HepG2 (cell line): ENCODE measurements around the gene ALB. TPM values are rescaled to one million over a fixed set of nuclear protein-coding genes. Genes with fewer than 3 reads are reported as not detected.
A peak's percentile ranks its signal among the peaks of the same experiment; 100 is the strongest.

Experiments
- ATRX ChIP-seq: sonication (generic); formaldehyde crosslinking; IDR thresholded peaks from 2 replicates; pipeline ENCODE4 v1.4.0; 2020; ENCODE audit warnings: missing genetic modification reagents, borderline replicate concordance
- FIP1L1 ChIP-seq: fragments of 200-400 bp; formaldehyde crosslinking; IDR thresholded peaks from 2 replicates; pipeline ENCODE4 v1.6.1; 2018; ENCODE audit warnings: low read depth, mild to moderate bottlenecking, low read length, moderate library complexity, borderline replicate concordance; ENCODE audit not compliant: insufficient read depth
- HHEX ChIP-seq: IDR thresholded peaks from 2 replicates; pipeline ENCODE4 v1.6.1; 2016; ENCODE audit warnings: control low read depth
- JUNB ChIP-seq: sonication (generic); formaldehyde crosslinking; IDR thresholded peaks from 2 replicates; pipeline ENCODE4 v1.8.0; 2022; ENCODE audit warnings: missing genetic modification reagents, mild to moderate bottlenecking, borderline replicate concordance
- SCMH1 ChIP-seq: sonication (generic); formaldehyde crosslinking; IDR thresholded peaks from 2 replicates; pipeline ENCODE4 v1.9.0; 2021; ENCODE audit warnings: missing genetic modification reagents, mild to moderate bottlenecking, borderline replicate concordance
- SRSF1 ChIP-seq: fragments of 200-400 bp; formaldehyde crosslinking; optimal IDR thresholded peaks from 2 replicates; pipeline ENCODE3; 2017; ENCODE audit warnings: mild to moderate bottlenecking, low read depth, low read length, moderate library complexity
- STAG1 ChIP-seq: sonication (generic); formaldehyde crosslinking; IDR thresholded peaks from 2 replicates; pipeline ENCODE4 v1.4.0; 2020; ENCODE audit warnings: missing genetic modification reagents
- TAF15 ChIP-seq: fragments of 200-400 bp; formaldehyde crosslinking; IDR thresholded peaks from one replicate; pipeline ENCODE4 v1.6.1; 2018; ENCODE audit warnings: mild to moderate bottlenecking, low read depth, low read length; ENCODE audit not compliant: poor library complexity, severe bottlenecking
- ZNF501 ChIP-seq: sonication (generic); formaldehyde crosslinking; IDR thresholded peaks from 2 replicates; pipeline ENCODE4 v1.5.1; 2020; ENCODE audit warnings: mild to moderate bottlenecking, moderate library complexity, missing genetic modification reagents
- ZNF557 ChIP-seq: sonication (generic); formaldehyde crosslinking; IDR thresholded peaks from 2 replicates; pipeline ENCODE4 v1.4.0; 2020; ENCODE audit warnings: missing genetic modification reagents
- polyA plus RNA-seq, 8 experiments: library from polyadenylated mRNA; depleted of rRNA in 3 of 8; stranded (reverse) in 7 of 8; unstranded in 1 of 8; fragments of >200 nt; fragmentation: Illumina TruSeq in 4 of 8; extraction: Trizol in 4 of 8; gene quantifications; 2 replicates each; pipeline versions ENCODE4 v1.2.1 to v1.2.3, GENCODE V29; 2011 to 2016; ENCODE audit warnings: low read depth in 4 of 8, missing spikeins in 1 of 8, mixed read lengths in 1 of 8; ENCODE audit not compliant: insufficient read depth in 1 of 8
- total RNA-seq, 5 experiments: library from RNA; depleted of rRNA; stranded (reverse); fragments of >200 nt; fragmentation: Illumina TruSeq; extraction: Trizol; gene quantifications; 2 replicates each; pipeline ENCODE4 v1.2.3, GENCODE V29; 2016; ENCODE audit warnings: low read depth in 1 of 5
- TF ChIP-seq, protein P1 (sequence below): sonication (generic); formaldehyde crosslinking; IDR thresholded peaks from 2 replicates; pipeline ENCODE4 v1.5.0; 2020; ENCODE audit warnings: missing genetic modification reagents
- TF ChIP-seq, protein P2 (sequence below): sonication (generic); formaldehyde crosslinking; IDR thresholded peaks from 2 replicates; pipeline ENCODE4 v1.4.0; 2020; ENCODE audit warnings: mild to moderate bottlenecking, missing genetic modification reagents, borderline replicate concordance
- TF ChIP-seq, protein P3 (sequence below): sonication (generic); formaldehyde crosslinking; conservative IDR thresholded peaks from 2 replicates; pipeline ENCODE4 v1.8.0; 2022; ENCODE audit warnings: low read depth, missing genetic modification reagents
- TF ChIP-seq, protein P4 (sequence below): sonication (generic); formaldehyde crosslinking; IDR thresholded peaks from 2 replicates; pipeline ENCODE4 v1.4.0; 2020; ENCODE audit warnings: missing genetic modification reagents, borderline replicate concordance
- TF ChIP-seq, protein P5 (sequence below): sonication (generic); formaldehyde crosslinking; conservative IDR thresholded peaks from 2 replicates; pipeline ENCODE4 v1.4.0; 2020; ENCODE audit warnings: missing genetic modification reagents
- TF ChIP-seq, protein P6 (sequence below): sonication (generic); formaldehyde crosslinking; conservative IDR thresholded peaks from 2 replicates; pipeline ENCODE4 v1.8.1; 2023; ENCODE audit warnings: missing genetic modification reagents

Gene ALB
- total and polyA plus RNA-seq, 2 of the 13 experiments (the other 11 are each of a cell fraction or from before 2014, with no cell fraction given), result 22,259 to 22,625 TPM

DNA sequence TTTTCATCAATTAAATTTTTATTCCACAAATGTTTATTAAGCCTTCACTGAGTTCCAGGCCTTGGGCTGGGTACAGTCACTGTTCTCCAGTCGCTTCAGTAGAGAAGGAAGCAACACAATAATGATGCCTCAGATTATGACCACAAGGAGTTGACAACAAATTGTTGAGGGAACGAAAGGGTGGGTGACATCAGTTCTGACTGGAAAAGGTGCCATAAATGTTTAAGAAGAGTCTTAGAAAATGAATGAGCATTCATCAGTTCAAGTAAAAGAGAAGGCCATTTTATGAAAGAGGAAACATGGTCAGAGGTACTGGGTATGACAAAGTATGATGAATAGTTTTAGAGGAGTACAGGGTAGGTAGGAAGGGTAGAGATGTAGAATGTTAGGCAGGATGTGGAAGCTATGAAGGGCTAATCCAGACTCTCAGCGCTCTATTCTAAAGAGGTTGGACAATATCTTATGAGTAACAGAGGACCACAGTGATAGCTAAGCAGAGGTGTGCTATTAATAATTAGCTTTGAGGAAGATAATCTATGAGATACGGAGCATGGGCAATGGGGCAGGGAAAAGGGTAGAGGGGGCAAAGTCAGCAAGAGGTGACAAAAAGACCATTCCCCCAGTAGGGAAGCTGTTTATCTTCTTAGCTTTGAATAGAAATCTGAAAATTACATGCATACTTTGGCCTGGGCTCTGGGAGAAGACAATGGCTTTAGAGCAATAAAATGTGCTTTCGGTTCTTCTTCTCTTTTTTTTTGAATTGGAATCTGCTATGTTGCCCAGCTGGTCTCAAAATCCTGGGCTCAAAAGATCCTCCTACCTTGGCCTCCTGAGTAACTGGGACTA lies 52.3 kb downstream of the ALB start (continued):
- TF ChIP-seq, protein P1, sequence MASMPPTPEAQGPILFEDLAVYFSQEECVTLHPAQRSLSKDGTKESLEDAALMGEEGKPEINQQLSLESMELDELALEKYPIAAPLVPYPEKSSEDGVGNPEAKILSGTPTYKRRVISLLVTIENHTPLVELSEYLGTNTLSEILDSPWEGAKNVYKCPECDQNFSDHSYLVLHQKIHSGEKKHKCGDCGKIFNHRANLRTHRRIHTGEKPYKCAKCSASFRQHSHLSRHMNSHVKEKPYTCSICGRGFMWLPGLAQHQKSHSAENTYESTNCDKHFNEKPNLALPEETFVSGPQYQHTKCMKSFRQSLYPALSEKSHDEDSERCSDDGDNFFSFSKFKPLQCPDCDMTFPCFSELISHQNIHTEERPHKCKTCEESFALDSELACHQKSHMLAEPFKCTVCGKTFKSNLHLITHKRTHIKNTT (CRISPR knock-in tag), result no peak
- TF ChIP-seq TAF15 (no peak), SRSF1 (no peak), SCMH1 (CRISPR knock-in tag) (no peak), ATRX (CRISPR knock-in tag) (no peak), HHEX (CRISPR knock-in tag) (no peak), STAG1 (CRISPR knock-in tag) (no peak), ZNF557 (CRISPR knock-in tag) (no peak), FIP1L1 (no peak), ZNF501 (CRISPR knock-in tag) (no peak), JUNB (CRISPR knock-in tag) (peak; percentile 38; the same call in 1 of the 2 replicates)
- TF ChIP-seq, protein P2, sequence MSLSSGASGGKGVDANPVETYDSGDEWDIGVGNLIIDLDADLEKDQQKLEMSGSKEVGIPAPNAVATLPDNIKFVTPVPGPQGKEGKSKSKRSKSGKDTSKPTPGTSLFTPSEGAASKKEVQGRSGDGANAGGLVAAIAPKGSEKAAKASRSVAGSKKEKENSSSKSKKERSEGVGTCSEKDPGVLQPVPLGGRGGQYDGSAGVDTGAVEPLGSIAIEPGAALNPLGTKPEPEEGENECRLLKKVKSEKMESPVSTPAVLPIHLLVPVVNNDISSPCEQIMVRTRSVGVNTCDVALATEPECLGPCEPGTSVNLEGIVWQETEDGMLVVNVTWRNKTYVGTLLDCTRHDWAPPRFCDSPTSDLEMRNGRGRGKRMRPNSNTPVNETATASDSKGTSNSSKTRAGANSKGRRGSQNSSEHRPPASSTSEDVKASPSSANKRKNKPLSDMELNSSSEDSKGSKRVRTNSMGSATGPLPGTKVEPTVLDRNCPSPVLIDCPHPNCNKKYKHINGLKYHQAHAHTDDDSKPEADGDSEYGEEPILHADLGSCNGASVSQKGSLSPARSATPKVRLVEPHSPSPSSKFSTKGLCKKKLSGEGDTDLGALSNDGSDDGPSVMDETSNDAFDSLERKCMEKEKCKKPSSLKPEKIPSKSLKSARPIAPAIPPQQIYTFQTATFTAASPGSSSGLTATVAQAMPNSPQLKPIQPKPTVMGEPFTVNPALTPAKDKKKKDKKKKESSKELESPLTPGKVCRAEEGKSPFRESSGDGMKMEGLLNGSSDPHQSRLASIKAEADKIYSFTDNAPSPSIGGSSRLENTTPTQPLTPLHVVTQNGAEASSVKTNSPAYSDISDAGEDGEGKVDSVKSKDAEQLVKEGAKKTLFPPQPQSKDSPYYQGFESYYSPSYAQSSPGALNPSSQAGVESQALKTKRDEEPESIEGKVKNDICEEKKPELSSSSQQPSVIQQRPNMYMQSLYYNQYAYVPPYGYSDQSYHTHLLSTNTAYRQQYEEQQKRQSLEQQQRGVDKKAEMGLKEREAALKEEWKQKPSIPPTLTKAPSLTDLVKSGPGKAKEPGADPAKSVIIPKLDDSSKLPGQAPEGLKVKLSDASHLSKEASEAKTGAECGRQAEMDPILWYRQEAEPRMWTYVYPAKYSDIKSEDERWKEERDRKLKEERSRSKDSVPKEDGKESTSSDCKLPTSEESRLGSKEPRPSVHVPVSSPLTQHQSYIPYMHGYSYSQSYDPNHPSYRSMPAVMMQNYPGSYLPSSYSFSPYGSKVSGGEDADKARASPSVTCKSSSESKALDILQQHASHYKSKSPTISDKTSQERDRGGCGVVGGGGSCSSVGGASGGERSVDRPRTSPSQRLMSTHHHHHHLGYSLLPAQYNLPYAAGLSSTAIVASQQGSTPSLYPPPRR (CRISPR knock-in tag), result no peak
- TF ChIP-seq, protein P3, sequence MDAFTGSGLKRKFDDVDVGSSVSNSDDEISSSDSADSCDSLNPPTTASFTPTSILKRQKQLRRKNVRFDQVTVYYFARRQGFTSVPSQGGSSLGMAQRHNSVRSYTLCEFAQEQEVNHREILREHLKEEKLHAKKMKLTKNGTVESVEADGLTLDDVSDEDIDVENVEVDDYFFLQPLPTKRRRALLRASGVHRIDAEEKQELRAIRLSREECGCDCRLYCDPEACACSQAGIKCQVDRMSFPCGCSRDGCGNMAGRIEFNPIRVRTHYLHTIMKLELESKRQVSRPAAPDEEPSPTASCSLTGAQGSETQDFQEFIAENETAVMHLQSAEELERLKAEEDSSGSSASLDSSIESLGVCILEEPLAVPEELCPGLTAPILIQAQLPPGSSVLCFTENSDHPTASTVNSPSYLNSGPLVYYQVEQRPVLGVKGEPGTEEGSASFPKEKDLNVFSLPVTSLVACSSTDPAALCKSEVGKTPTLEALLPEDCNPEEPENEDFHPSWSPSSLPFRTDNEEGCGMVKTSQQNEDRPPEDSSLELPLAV (CRISPR knock-in tag), result peak; percentile 24; the same call in 1 of the 2 replicates
- TF ChIP-seq, protein P4, sequence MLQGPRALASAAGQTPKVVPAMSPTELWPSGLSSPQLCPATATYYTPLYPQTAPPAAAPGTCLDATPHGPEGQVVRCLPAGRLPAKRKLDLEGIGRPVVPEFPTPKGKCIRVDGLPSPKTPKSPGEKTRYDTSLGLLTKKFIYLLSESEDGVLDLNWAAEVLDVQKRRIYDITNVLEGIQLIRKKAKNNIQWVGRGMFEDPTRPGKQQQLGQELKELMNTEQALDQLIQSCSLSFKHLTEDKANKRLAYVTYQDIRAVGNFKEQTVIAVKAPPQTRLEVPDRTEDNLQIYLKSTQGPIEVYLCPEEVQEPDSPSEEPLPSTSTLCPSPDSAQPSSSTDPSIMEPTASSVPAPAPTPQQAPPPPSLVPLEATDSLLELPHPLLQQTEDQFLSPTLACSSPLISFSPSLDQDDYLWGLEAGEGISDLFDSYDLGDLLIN (CRISPR knock-in tag), result no peak
- TF ChIP-seq, protein P5, sequence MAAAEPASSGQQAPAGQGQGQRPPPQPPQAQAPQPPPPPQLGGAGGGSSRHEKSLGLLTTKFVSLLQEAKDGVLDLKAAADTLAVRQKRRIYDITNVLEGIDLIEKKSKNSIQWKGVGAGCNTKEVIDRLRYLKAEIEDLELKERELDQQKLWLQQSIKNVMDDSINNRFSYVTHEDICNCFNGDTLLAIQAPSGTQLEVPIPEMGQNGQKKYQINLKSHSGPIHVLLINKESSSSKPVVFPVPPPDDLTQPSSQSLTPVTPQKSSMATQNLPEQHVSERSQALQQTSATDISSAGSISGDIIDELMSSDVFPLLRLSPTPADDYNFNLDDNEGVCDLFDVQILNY (CRISPR knock-in tag), result no peak
- TF ChIP-seq, protein P6, sequence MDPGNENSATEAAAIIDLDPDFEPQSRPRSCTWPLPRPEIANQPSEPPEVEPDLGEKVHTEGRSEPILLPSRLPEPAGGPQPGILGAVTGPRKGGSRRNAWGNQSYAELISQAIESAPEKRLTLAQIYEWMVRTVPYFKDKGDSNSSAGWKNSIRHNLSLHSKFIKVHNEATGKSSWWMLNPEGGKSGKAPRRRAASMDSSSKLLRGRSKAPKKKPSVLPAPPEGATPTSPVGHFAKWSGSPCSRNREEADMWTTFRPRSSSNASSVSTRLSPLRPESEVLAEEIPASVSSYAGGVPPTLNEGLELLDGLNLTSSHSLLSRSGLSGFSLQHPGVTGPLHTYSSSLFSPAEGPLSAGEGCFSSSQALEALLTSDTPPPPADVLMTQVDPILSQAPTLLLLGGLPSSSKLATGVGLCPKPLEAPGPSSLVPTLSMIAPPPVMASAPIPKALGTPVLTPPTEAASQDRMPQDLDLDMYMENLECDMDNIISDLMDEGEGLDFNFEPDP (CRISPR knock-in tag), result 0 out of 2 replicates have a peak, but pooled peaks have one; percentile 73
